Keratinocyte (primary cell): Measurements from ENCODE around the gene ING4. TPM values are rescaled to one million over a fixed set of nuclear protein-coding genes. Genes with fewer than 3 reads are reported as not detected.
A peak's percentile ranks its signal among the peaks of the same experiment; 100 is the strongest.

Experiments
- DNase-seq: peaks from one replicate; pipeline ENCODE4 v3.0.0-alpha.2; 2011; ENCODE audit warnings: low read depth, missing footprints, low spot score
- FAIRE-seq: peaks from 2 replicates; lab custom pipeline; 2011; peaks lifted over from hg19 to GRCh38; lab: Jason Lieb, UNC
- H2AFZ ChIP-seq: 2 replicates; pipeline ENCODE4 v1.6.0; 2012; ENCODE audit warnings: low read length, control low read depth, inconsistent platforms; ENCODE audit not compliant: control insufficient read depth
- H3K27ac ChIP-seq: 2 replicates; pipeline ENCODE4 v1.5.1; 2011; ENCODE audit warnings: low read length; ENCODE audit not compliant: control insufficient read depth, insufficient read depth
- H3K27me3 ChIP-seq: 3 replicates; pipeline ENCODE4 v1.6.0; 2011; ENCODE audit warnings: low read length; ENCODE audit not compliant: control insufficient read depth, insufficient read depth; ENCODE audit errors: extremely low read depth
- H3K36me3 ChIP-seq, 2 experiments: 2 replicates in 1 of 2; 3 replicates in 1 of 2; pipeline ENCODE4 v1.5.1; 2011; ENCODE audit warnings: low read length in 2 of 2, mild to moderate bottlenecking in 1 of 2; ENCODE audit not compliant: control insufficient read depth in 2 of 2, insufficient read depth in 2 of 2; ENCODE audit errors: extremely low read depth in 1 of 2
- H3K4me1 ChIP-seq: 3 replicates; pipeline ENCODE4 v1.5.1; 2011; ENCODE audit warnings: low read length; ENCODE audit not compliant: control insufficient read depth, insufficient read depth; ENCODE audit errors: extremely low read depth
- H3K4me2 ChIP-seq: 3 replicates; pipeline ENCODE4 v1.6.0; 2011; ENCODE audit warnings: low read depth, low read length; ENCODE audit not compliant: control insufficient read depth, insufficient read depth; ENCODE audit errors: extremely low read depth
- H3K4me3 ChIP-seq, 3 experiments: fragments of 200-600 bp in 1 of 3; sonication (generic) in 1 of 3; 2 replicates in 2 of 3; 3 replicates in 1 of 3; pipeline ENCODE4 v1.5.1; 2011 to 2016; ENCODE audit warnings: low read length in 3 of 3, mild to moderate bottlenecking in 3 of 3, control low read depth in 2 of 3, inconsistent platforms in 1 of 3, low read depth in 1 of 3, mixed read lengths in 1 of 3, mixed run types in 1 of 3, moderate library complexity in 1 of 3; ENCODE audit not compliant: control insufficient read depth in 2 of 3, insufficient read depth in 2 of 3; ENCODE audit errors: extremely low read depth in 1 of 3
- H3K79me2 ChIP-seq: 2 replicates; pipeline ENCODE4 v1.6.0; 2012; ENCODE audit warnings: low read length; ENCODE audit not compliant: control insufficient read depth, insufficient read depth
- H3K9ac ChIP-seq: 3 replicates; pipeline ENCODE4 v1.6.0; 2011; ENCODE audit warnings: low read length; ENCODE audit not compliant: control insufficient read depth, insufficient read depth; ENCODE audit errors: extremely low read depth
- H3K9me1 ChIP-seq: 3 replicates; pipeline ENCODE4 v1.6.0; 2011; ENCODE audit warnings: low read length; ENCODE audit not compliant: control insufficient read depth, insufficient read depth; ENCODE audit errors: extremely low read depth
- H3K9me3 ChIP-seq: 2 replicates; pipeline ENCODE4 v1.5.1; 2012; ENCODE audit warnings: low read depth, low read length; ENCODE audit not compliant: control insufficient read depth
- H4K20me1 ChIP-seq: 3 replicates; pipeline ENCODE4 v1.6.0; 2011; ENCODE audit warnings: low read length; ENCODE audit not compliant: control insufficient read depth, insufficient read depth; ENCODE audit errors: extremely low read depth
- CTCF ChIP-seq, 3 experiments: IDR thresholded peaks in 1 of 3; conservative IDR thresholded peaks in 1 of 3; optimal IDR thresholded peaks in 1 of 3; 2 replicates in 2 of 3; 3 replicates in 1 of 3; pipeline versions ENCODE3 to v1.5.1; 2011; ENCODE audit warnings: low read length in 3 of 3, mild to moderate bottlenecking in 3 of 3, moderate library complexity in 2 of 3, control low read depth in 1 of 3, inconsistent platforms in 1 of 3; ENCODE audit not compliant: insufficient read depth in 2 of 3; ENCODE audit errors: extremely low read depth in 1 of 3
- EZH2 ChIP-seq: IDR thresholded peaks from one replicate; pipeline ENCODE4 v1.6.1; 2012; ENCODE audit warnings: inconsistent platforms, mild to moderate bottlenecking, low read length, moderate library complexity
- dilution Hi-C: fragments of 300-500 bp; cut with MboI; formaldehyde crosslinking; loops from one replicate; pipeline ENCODE4 v1.7.0; 2020; ENCODE audit warnings: low sequenced_read_pairs; ENCODE audit not compliant: extremely low pct_ligation_motif_present
- polyA plus RNA-seq, 5 experiments: library from polyadenylated mRNA; depleted of rRNA in 3 of 5; stranded (reverse) in 3 of 5; stranded (forward) in 1 of 5; unstranded in 1 of 5; fragments of >200 nt; gene quantifications; 1 replicate in 1 of 5; 2 replicates in 3 of 5; 3 replicates in 1 of 5; pipeline versions ENCODE4 v1.2.1 to v1.2.3, GENCODE V29; 2011 to 2012; ENCODE audit warnings: missing spikeins in 2 of 5, low read depth in 1 of 5, low replicate concordance in 1 of 5

The ING4 gene
- polyA plus RNA-seq, 1 donor (not counting 4 experiments of a cell fraction or from before 2014, with no cell fraction given): 30.4 TPM

GRCh38 chr12:6604259-6605029, 58.5 kb downstream of the ING4 start:
- Histone ChIP-seq H3K4me3 (peak overlapping the region; percentile 78 to 84 (median 78)), H3K9me3 (no peaks in the 10 kb centered on the region), H2AFZ (no peak overlapping the region), H3K4me2 (peak overlapping the region; percentile 97), H3K27me3 (no peaks in the 10 kb centered on the region), H4K20me1 (no peaks in the 10 kb centered on the region), H3K9me1 (peaks cover 3% of the 10 kb centered on the region), H3K4me1 (peaks cover 33% of the 10 kb centered on the region), H3K36me3 (peaks cover 27 to 32% of the 10 kb centered on the region in 2 experiments), H3K79me2 (peaks cover 50% of the 10 kb centered on the region), H3K27ac (no peak overlapping the region), H3K9ac (no peak overlapping the region)
- FAIRE-seq (no peak), DNase-seq (no peak)
- TF ChIP-seq EZH2 (no peak), CTCF (optimal IDR thresholded peaks at IDR 0.05 in 1 of 3, IDR thresholded peaks at IDR 0.05 in 1 of 3, conservative IDR thresholded peaks at IDR 0.05 in 1 of 3; ENCODE audit: extremely low read depth in 1 of 3, insufficient read depth in 2 of 3, low read length in 3 of 3) (no peak)
- dilution Hi-C loops: no loop called here

GRCh38 chr12:6603095-6603567, 59.8 kb downstream of the ING4 start:
- DNase-seq: no peak
- dilution Hi-C loops: no loop called here

More at GRCh38 chr12:6603095-6603567, 59.8 kb downstream of the ING4 start:
- peaks cover 32% of the 10 kb centered on the region for H3K4me1 ChIP-seq
- no peaks in the 10 kb centered on the region for H4K20me1 ChIP-seq
- peaks cover 3% of the 10 kb centered on the region for H3K9me1 ChIP-seq
- H3K9ac ChIP-seq: peak overlapping the region; percentile 18
- TF ChIP-seq EZH2: no peak
- peak overlapping the region; percentile 54 for H3K4me2 ChIP-seq
- H3K4me3 ChIP-seq: peak overlapping the region in 1 of 3 experiments; percentile 30
- H3K27me3 ChIP-seq: no peaks in the 10 kb centered on the region
- peaks cover 50% of the 10 kb centered on the region for H3K79me2 ChIP-seq
- H2AFZ ChIP-seq: no peak overlapping the region
- peaks cover 32 to 36% of the 10 kb centered on the region in 2 experiments for H3K36me3 ChIP-seq
- no peaks in the 10 kb centered on the region for H3K9me3 ChIP-seq
- H3K27ac ChIP-seq: no peak overlapping the region
- no peak for FAIRE-seq
